Neutrophil (primary cell): ENCODE data around the gene DIP2A.

Experiments
- H3K27ac ChIP-seq: fragments of 200-600 bp; sonication (generic); 2 replicates; pipeline ENCODE4 v1.5.1; 2016; ENCODE audit warnings: mild to moderate bottlenecking, moderate library complexity
- H3K27me3 ChIP-seq: fragments of 200-600 bp; sonication (generic); 2 replicates; pipeline ENCODE4 v1.6.0; 2016; ENCODE audit warnings: mild to moderate bottlenecking
- H3K36me3 ChIP-seq: fragments of 200-600 bp; sonication (generic); 2 replicates; pipeline ENCODE4 v1.5.1; 2017
- H3K4me1 ChIP-seq, 2 experiments: fragments of 200-600 bp in 1 of 2; sonication (generic) in 1 of 2; 1 replicate in 1 of 2; 2 replicates in 1 of 2; pipeline versions ENCODE4 v1.5.1 to v1.6.1; 2013 to 2016; ENCODE audit warnings: low read depth in 1 of 2, low read length in 1 of 2, mild to moderate bottlenecking in 1 of 2, moderate library complexity in 1 of 2; ENCODE audit not compliant: control insufficient read depth in 1 of 2, insufficient read depth in 1 of 2
- H3K4me3 ChIP-seq, 2 experiments: fragments of 200-600 bp in 1 of 2; sonication (generic) in 1 of 2; 1 replicate in 1 of 2; 2 replicates in 1 of 2; pipeline ENCODE4 v1.5.1; 2013 to 2016; ENCODE audit warnings: low read depth in 1 of 2, low read length in 1 of 2, mild to moderate bottlenecking in 1 of 2, moderate library complexity in 1 of 2
- H3K9me3 ChIP-seq: fragments of 200-600 bp; sonication (generic); 2 replicates; pipeline ENCODE4 v1.5.1; 2016
- TF ChIP-seq, protein P1 (sequence below): fragments of 200-600 bp; sonication (generic); IDR thresholded peaks from 2 replicates; pipeline ENCODE4 v1.5.1; 2016; ENCODE audit warnings: antibody characterized with exemption

The DIP2A gene

DNA sequence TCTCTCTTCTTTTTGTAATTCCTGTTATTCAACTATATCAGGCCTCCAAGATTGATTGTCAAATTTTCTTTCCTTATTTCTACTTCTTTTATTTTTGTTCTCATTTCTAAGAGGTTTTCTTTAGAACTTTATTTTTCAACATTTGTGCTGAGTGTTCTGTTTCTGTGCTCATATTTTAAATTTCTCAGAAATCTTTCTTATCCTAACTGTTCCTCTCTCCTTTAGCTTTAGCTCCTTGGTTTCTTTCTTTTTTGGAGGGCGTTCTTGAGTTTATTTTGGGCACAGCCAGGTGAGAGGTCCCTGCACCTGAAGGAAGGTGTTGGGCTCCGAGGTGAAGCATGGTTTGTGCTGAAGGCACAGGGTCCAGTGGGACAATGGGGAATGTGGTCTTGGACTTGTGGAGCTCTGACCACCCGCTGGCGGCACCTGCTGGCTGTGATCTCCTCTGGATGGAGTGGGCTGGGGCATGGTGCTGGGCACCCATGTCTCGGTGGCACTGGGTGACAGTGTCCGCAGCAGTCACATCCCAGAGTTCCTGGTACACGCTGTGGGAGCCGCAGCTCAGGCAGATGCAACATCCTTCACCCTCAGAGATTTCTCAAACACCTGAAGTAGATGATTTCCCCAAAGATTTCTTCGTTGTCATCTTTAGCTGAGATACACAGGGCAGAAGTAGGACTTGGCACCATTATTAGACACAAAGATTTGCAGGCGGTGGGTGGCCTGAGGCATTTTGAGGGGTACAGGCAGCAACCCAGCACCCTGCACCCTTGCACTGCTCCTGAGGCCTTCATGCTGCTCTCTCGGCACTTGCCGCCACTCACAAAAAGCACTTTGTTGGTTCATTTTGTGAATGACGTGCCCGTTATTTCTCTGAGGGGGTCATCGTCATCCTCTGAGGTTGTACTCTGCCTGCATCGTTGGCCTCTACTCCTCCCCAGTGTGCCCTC, 38.2 kb upstream of the DIP2A start:
- H3K36me3 ChIP-seq, result peaks cover 60% of the 10 kb centered on the region
- TF ChIP-seq, protein P1, sequence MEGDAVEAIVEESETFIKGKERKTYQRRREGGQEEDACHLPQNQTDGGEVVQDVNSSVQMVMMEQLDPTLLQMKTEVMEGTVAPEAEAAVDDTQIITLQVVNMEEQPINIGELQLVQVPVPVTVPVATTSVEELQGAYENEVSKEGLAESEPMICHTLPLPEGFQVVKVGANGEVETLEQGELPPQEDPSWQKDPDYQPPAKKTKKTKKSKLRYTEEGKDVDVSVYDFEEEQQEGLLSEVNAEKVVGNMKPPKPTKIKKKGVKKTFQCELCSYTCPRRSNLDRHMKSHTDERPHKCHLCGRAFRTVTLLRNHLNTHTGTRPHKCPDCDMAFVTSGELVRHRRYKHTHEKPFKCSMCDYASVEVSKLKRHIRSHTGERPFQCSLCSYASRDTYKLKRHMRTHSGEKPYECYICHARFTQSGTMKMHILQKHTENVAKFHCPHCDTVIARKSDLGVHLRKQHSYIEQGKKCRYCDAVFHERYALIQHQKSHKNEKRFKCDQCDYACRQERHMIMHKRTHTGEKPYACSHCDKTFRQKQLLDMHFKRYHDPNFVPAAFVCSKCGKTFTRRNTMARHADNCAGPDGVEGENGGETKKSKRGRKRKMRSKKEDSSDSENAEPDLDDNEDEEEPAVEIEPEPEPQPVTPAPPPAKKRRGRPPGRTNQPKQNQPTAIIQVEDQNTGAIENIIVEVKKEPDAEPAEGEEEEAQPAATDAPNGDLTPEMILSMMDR, result no peak
- no peaks in the 10 kb centered on the region for H3K27me3 ChIP-seq
- no peak overlapping the region for H3K27ac ChIP-seq
- H3K9me3 ChIP-seq, result no peaks in the 10 kb centered on the region
- H3K4me3 ChIP-seq, result no peak overlapping the region
- H3K4me1 ChIP-seq, result peaks cover 4% of the 10 kb centered on the region in 2 experiments

GRCh38 chr21:46421191-46421750, 37.4 kb upstream of the DIP2A start:
- Histone ChIP-seq H3K4me3 (no peak overlapping the region), H3K27me3 (no peaks in the 10 kb centered on the region), H3K4me1 (peaks cover 4% of the 10 kb centered on the region in 2 experiments), H3K27ac (no peak overlapping the region), H3K9me3 (no peaks in the 10 kb centered on the region), H3K36me3 (peaks cover 60% of the 10 kb centered on the region)
- TF ChIP-seq, protein P1, result no peak

DNA sequence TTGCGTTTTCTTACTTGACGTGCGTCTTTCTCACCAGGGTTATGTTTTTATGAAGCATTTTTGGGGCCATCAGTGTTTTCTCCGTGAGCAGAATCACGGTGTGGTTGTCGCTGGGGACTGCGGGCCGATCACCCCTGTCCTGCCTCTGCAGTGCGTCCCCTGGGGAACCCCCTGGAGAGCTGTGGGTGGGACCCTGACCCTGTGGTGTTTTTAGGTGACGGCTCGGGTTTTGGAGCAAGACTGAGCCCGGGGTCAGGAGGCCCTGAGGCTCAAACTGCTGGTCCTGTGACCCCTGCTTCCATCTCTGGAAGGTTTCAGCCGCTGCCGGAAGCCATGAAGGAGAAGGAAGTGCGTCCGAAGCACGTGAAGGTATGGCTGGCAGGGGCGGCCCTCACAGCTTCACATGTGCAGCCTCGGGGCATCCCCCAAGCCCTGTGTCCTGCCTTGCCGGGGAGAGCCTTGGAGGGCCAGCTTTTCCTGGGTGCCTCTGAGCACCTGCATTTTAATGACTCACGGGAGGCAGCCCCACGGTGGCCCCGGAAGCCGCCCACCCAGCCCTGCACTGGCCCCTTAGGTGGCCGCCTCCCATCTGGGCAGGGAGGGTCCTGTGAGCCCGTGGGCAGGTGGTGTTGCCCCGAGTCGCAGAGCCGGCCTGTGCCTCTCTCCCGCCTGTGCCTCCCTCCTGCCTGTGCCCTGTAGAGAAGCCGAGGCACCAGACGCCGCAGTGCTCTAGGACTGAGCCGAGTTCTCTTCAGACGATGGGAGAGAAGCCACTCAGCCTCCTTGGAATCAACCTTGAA, 36.7 kb upstream of the DIP2A start:
- H3K27ac ChIP-seq, result no peak overlapping the region
- H3K9me3 ChIP-seq, result no peaks in the 10 kb centered on the region
- TF ChIP-seq, protein P1, result no peak
- peaks cover 60% of the 10 kb centered on the region for H3K36me3 ChIP-seq
- no peaks in the 10 kb centered on the region for H3K27me3 ChIP-seq
- peaks cover 4% of the 10 kb centered on the region in 2 experiments for H3K4me1 ChIP-seq
- H3K4me3 ChIP-seq, result no peak overlapping the region

DNA sequence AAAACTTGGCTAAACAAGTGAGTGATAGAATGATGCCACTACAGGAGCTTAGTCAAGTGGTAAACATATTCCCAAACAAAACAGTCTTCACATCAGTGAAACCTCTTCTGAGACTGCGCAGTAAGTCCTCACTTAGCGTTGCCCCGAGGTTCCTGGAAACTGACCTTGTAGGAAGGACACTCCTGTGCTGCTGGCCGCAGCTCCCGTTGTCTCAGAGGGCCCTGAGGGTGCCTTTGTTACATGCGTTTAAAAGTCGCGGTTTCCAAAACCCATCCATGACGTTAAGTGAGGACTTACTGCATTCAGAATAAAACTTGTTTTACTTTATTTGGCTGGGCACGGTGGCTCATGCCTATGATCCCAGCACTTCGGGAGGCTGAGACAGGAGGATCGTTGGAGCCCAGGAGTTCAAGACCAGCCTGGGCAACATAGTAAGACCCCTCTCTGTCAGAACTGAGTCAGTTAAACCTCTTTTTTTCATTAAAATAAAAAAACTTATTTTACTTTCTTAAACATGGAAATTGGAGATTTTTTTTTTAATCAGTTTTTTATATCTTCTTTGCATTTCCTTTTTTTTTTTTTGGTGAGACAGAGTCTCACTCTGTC, 36.0 kb upstream of the DIP2A start:
- Histone ChIP-seq H3K27me3 (no peaks in the 10 kb centered on the region), H3K9me3 (no peaks in the 10 kb centered on the region), H3K27ac (no peak overlapping the region), H3K4me1 (peaks cover 4% of the 10 kb centered on the region in 2 experiments), H3K36me3 (peaks cover 64% of the 10 kb centered on the region), H3K4me3 (no peak overlapping the region)
- TF ChIP-seq, protein P1, result no peak

DNA sequence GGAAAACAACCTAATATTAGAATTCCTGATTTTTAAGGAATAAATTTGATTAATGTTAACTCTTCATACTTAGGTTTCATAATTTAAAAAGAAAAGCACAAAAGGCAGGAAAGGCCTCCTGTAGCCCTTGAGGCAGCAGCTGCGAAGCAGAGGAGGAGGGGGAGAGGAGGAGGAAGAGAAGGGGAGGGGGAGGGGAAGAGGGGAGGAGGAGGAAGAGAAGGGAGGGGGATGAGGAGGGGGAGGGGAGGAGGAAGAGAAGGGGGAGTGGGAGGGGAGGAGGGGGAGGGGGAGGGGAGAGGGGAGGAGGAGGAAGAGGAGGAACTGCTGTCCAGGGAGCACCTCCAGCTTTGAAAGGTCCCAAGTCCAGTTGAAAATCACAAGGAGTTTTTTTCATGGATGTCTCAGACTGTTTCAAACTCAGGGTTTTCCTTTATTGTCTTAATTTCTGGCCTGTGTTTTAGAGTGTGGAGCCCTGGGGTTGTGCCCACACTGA, 35.1 kb upstream of the DIP2A start:
- peak overlapping the region; percentile 50 for H3K27ac ChIP-seq
- H3K4me3 ChIP-seq, result no peak overlapping the region
- peaks cover 64% of the 10 kb centered on the region for H3K36me3 ChIP-seq
- no peaks in the 10 kb centered on the region for H3K9me3 ChIP-seq
- H3K4me1 ChIP-seq, result peaks cover 4% of the 10 kb centered on the region in 2 experiments
- TF ChIP-seq, protein P1, result no peak
- no peaks in the 10 kb centered on the region for H3K27me3 ChIP-seq
